Measurements from ENCODE around the gene MAP1LC3A.
"Not testable (repeated sequence)": the region's sequence is repeated elsewhere in the genome, so short reads cannot be mapped to it uniquely, and the experiment has no call there.

Gene MAP1LC3A

GRCh38 chr20:34515484-34516246 lies 42.9 kb upstream of the MAP1LC3A start:
- no peaks in the 10 kb centered on the region for H3K9me3 ChIP-seq (ENCODE audit: insufficient read depth, low read length)
- no peaks in the 10 kb centered on the region for H4K20me1 ChIP-seq (ENCODE audit: low read depth, low read length)
- 0 out of 2 replicates have a peak, but pooled peaks cover 7% of the 10 kb centered on the region for H3F3A ChIP-seq (ENCODE audit: insufficient read depth)
- H3K27me3 ChIP-seq (ENCODE audit: low read length) = no peaks in the 10 kb centered on the region
- peak overlapping the region; percentile 92 for H2AFZ ChIP-seq (ENCODE audit: low read depth, low read length, severe bottlenecking)
- peak overlapping the region; percentile 83 for H3K4me3 ChIP-seq (ENCODE audit: insufficient read depth, low read length, poor library complexity, severe bottlenecking)
- no peak for TF ChIP-seq EZH2phosphoT487 (conservative IDR thresholded peaks at IDR 0.05; ENCODE audit: low read length)
- no peak for TF ChIP-seq CTCF (IDR thresholded peaks at IDR 0.05; ENCODE audit: insufficient read depth, low read length, poor library complexity, severe bottlenecking)
- H3K79me2 ChIP-seq (ENCODE audit: insufficient read depth, low read length) = peaks cover 44% of the 10 kb centered on the region
- H3K9ac ChIP-seq (ENCODE audit: low read length) = peak overlapping the region; percentile 79
- peak overlapping the region; percentile 90 for H3K4me2 ChIP-seq (ENCODE audit: low read depth, low read length, poor library complexity, severe bottlenecking)
- H3K36me3 ChIP-seq (ENCODE audit: low read length) = no peaks in the 10 kb centered on the region
- H3K9me2 ChIP-seq (replicated peaks; ENCODE audit: insufficient read depth, low read length) = no peaks in the 10 kb centered on the region
- peak overlapping the region; percentile 44 for H3K27ac ChIP-seq (ENCODE audit: low read depth, low read length)

- H3K27me3 ChIP-seq (ENCODE audit: low read length) = no peaks in the 10 kb centered on the region
- H4K20me1 ChIP-seq (ENCODE audit: low read depth, low read length) = no peaks in the 10 kb centered on the region
- H3K9me3 ChIP-seq (ENCODE audit: insufficient read depth, low read length) = no peaks in the 10 kb centered on the region
- peak within 1 kb of the TSS; percentile 44 for H3K27ac ChIP-seq (ENCODE audit: low read depth, low read length)
- H3K36me3 ChIP-seq (ENCODE audit: low read length) = no peaks in the 10 kb centered on the region
- H3K79me2 ChIP-seq (ENCODE audit: insufficient read depth, low read length) = peaks cover 50% of the 10 kb centered on the region
- H2AFZ ChIP-seq (ENCODE audit: low read depth, low read length, severe bottlenecking) = peak within 1 kb of the TSS; percentile 92
- peak within 1 kb of the TSS; percentile 83 for H3K4me3 ChIP-seq (ENCODE audit: insufficient read depth, low read length, poor library complexity, severe bottlenecking)
- TF ChIP-seq EZH2phosphoT487 (conservative IDR thresholded peaks at IDR 0.05; ENCODE audit: low read length) (no peak), CTCF (IDR thresholded peaks at IDR 0.05; ENCODE audit: insufficient read depth, low read length, poor library complexity, severe bottlenecking) (no peak)
- H3K9ac ChIP-seq (ENCODE audit: low read length) = peak within 1 kb of the TSS; percentile 79
- H3K4me2 ChIP-seq (ENCODE audit: low read depth, low read length, poor library complexity, severe bottlenecking) = peak within 1 kb of the TSS; percentile 90
- H3F3A ChIP-seq (ENCODE audit: insufficient read depth) = 0 out of 2 replicates have a peak, but pooled peaks cover 7% of the 10 kb centered on the region
- no peaks in the 10 kb centered on the region for H3K9me2 ChIP-seq (replicated peaks; ENCODE audit: insufficient read depth, low read length)
These were observed 42.0 kb upstream of the MAP1LC3A start, which contains the start of gene DYNLRB1 for GRCh38 chr20:34516247-34517113. TSS of gene DYNLRB1 (plus strand) at chr20:34516422. CDS start at chr20:34516459, 37 bp downstream.

- H3K9me3 ChIP-seq (ENCODE audit: insufficient read depth, low read length) = no peaks in the 10 kb centered on the region
- peak overlapping the region; percentile 92 for H2AFZ ChIP-seq (ENCODE audit: low read depth, low read length, severe bottlenecking)
- H4K20me1 ChIP-seq (ENCODE audit: low read depth, low read length) = no peaks in the 10 kb centered on the region
- H3K9ac ChIP-seq (ENCODE audit: low read length) = peak overlapping the region; percentile 79
- 0 out of 2 replicates have a peak, but pooled peaks cover 7% of the 10 kb centered on the region for H3F3A ChIP-seq (ENCODE audit: insufficient read depth)
- no peak for TF ChIP-seq CTCF (IDR thresholded peaks at IDR 0.05; ENCODE audit: insufficient read depth, low read length, poor library complexity, severe bottlenecking)
- no peak for TF ChIP-seq EZH2phosphoT487 (conservative IDR thresholded peaks at IDR 0.05; ENCODE audit: low read length)
- no peaks in the 10 kb centered on the region for H3K36me3 ChIP-seq (ENCODE audit: low read length)
- H3K9me2 ChIP-seq (replicated peaks; ENCODE audit: insufficient read depth, low read length) = no peaks in the 10 kb centered on the region
- no peaks in the 10 kb centered on the region for H3K27me3 ChIP-seq (ENCODE audit: low read length)
- peak overlapping the region; percentile 90 for H3K4me2 ChIP-seq (ENCODE audit: low read depth, low read length, poor library complexity, severe bottlenecking)
- peak overlapping the region; percentile 44; the same call in 1 of the 2 replicates for H3K27ac ChIP-seq (ENCODE audit: low read depth, low read length)
- H3K79me2 ChIP-seq (ENCODE audit: insufficient read depth, low read length) = peaks cover 56% of the 10 kb centered on the region
- peak overlapping the region; percentile 83 for H3K4me3 ChIP-seq (ENCODE audit: insufficient read depth, low read length, poor library complexity, severe bottlenecking)
These were observed 41.4 kb upstream of the MAP1LC3A start for GRCh38 chr20:34517114-34517505.

- H4K20me1 ChIP-seq (ENCODE audit: low read depth, low read length); H3K9me2 ChIP-seq (replicated peaks; ENCODE audit: insufficient read depth, low read length); H3K9ac ChIP-seq (ENCODE audit: low read length); H2AFZ ChIP-seq (ENCODE audit: low read depth, low read length, severe bottlenecking); H3K4me3 ChIP-seq (ENCODE audit: insufficient read depth, low read length, poor library complexity, severe bottlenecking); H3K27me3 ChIP-seq (ENCODE audit: low read length); H3K4me2 ChIP-seq (ENCODE audit: low read depth, low read length, poor library complexity, severe bottlenecking); H3K36me3 ChIP-seq (ENCODE audit: low read length); H3F3A ChIP-seq (ENCODE audit: insufficient read depth); H3K27ac ChIP-seq (ENCODE audit: low read depth, low read length); H3K9me3 ChIP-seq (ENCODE audit: insufficient read depth, low read length): not testable (repeated sequence)
- H3K79me2 ChIP-seq (ENCODE audit: insufficient read depth, low read length) = peaks cover 71% of the 10 kb centered on the region
These were observed 39.7 kb upstream of the MAP1LC3A start for GRCh38 chr20:34518863-34519262.

GRCh38 chr20:34519841-34520240 lies 38.7 kb upstream of the MAP1LC3A start:
- not testable (repeated sequence) for H3K4me2 ChIP-seq (ENCODE audit: low read depth, low read length, poor library complexity, severe bottlenecking); H3K27ac ChIP-seq (ENCODE audit: low read depth, low read length); H3K9me2 ChIP-seq (replicated peaks; ENCODE audit: insufficient read depth, low read length)

More at GRCh38 chr20:34519841-34520240, 38.7 kb upstream of the MAP1LC3A start:
- not testable (repeated sequence) for H3K4me3 ChIP-seq (ENCODE audit: insufficient read depth, low read length, poor library complexity, severe bottlenecking); H3K27me3 ChIP-seq (ENCODE audit: low read length); H3K36me3 ChIP-seq (ENCODE audit: low read length); H4K20me1 ChIP-seq (ENCODE audit: low read depth, low read length); H3K9me3 ChIP-seq (ENCODE audit: insufficient read depth, low read length); H3K9ac ChIP-seq (ENCODE audit: low read length); H2AFZ ChIP-seq (ENCODE audit: low read depth, low read length, severe bottlenecking); H3F3A ChIP-seq (ENCODE audit: insufficient read depth)
- peaks cover 81% of the 10 kb centered on the region for H3K79me2 ChIP-seq (ENCODE audit: insufficient read depth, low read length)

All from SU-DHL-6 (cell line).